ENCODE data around the gene USP7. TPM values are rescaled to one million over a fixed set of nuclear protein-coding genes. Genes with fewer than 3 reads are reported as not detected.

Gene USP7
- total RNA-seq, 1 donor from 2014 or later: 57.9 TPM

GRCh38 chr16:8946544-8946943 is 17.2 kb downstream of the USP7 start:
- Histone ChIP-seq H3K9me3 (ENCODE audit: control insufficient read depth in 3 of 3, low read length in 3 of 3) (no peaks in the 10 kb centered on the region), H3K4me3 (ENCODE audit: low read length in 3 of 3) (no peak overlapping the region), H3K9ac (ENCODE audit: low read depth in 1 of 3, low read length in 3 of 3) (no peak overlapping the region), H3K27me3 (ENCODE audit: control insufficient read depth in 3 of 3, insufficient read depth in 3 of 3, low read length in 3 of 3) (no peaks in the 10 kb centered on the region), H3K4me1 (ENCODE audit: control insufficient read depth in 3 of 3, insufficient read depth in 3 of 3, low read length in 3 of 3) (peaks cover 64 to 72% (median 71%) of the 10 kb centered on the region in 3 donors), H3K27ac (ENCODE audit: low read depth, low read length) (no peak overlapping the region), H3K36me3 (ENCODE audit: control insufficient read depth in 3 of 3, insufficient read depth in 3 of 3, low read length in 3 of 3) (no peaks in the 10 kb centered on the region)

GRCh38 chr16:8945626-8946296 is 17.9 kb downstream of the USP7 start:
- Histone ChIP-seq H3K36me3 (ENCODE audit: control insufficient read depth in 3 of 3, insufficient read depth in 3 of 3, low read length in 3 of 3) (no peaks in the 10 kb centered on the region), H3K4me3 (ENCODE audit: low read length in 3 of 3) (no peak overlapping the region), H3K27ac (ENCODE audit: low read depth, low read length) (no peak overlapping the region), H3K9me3 (ENCODE audit: control insufficient read depth in 3 of 3, low read length in 3 of 3) (no peaks in the 10 kb centered on the region), H3K4me1 (ENCODE audit: control insufficient read depth in 3 of 3, insufficient read depth in 3 of 3, low read length in 3 of 3) (peaks cover 58 to 70% (median 68%) of the 10 kb centered on the region in 3 donors), H3K27me3 (ENCODE audit: control insufficient read depth in 3 of 3, insufficient read depth in 3 of 3, low read length in 3 of 3) (no peaks in the 10 kb centered on the region), H3K9ac (ENCODE audit: low read depth in 1 of 3, low read length in 3 of 3) (no peak overlapping the region)

- Histone ChIP-seq H3K9ac (ENCODE audit: low read depth in 1 of 3, low read length in 3 of 3) (peak overlapping the region in 1 of 3 donors; percentile 20), H3K27me3 (ENCODE audit: control insufficient read depth in 3 of 3, insufficient read depth in 3 of 3, low read length in 3 of 3) (no peaks in the 10 kb centered on the region), H3K36me3 (ENCODE audit: control insufficient read depth in 3 of 3, insufficient read depth in 3 of 3, low read length in 3 of 3) (peaks cover 0 to 3% (median 0%) of the 10 kb centered on the region in 3 donors), H3K9me3 (ENCODE audit: control insufficient read depth in 3 of 3, low read length in 3 of 3) (no peaks in the 10 kb centered on the region), H3K4me3 (ENCODE audit: low read length in 3 of 3) (no peak overlapping the region), H3K4me1 (ENCODE audit: control insufficient read depth in 3 of 3, insufficient read depth in 3 of 3, low read length in 3 of 3) (peaks cover 59 to 70% (median 69%) of the 10 kb centered on the region in 3 donors), H3K27ac (ENCODE audit: low read depth, low read length) (no peak overlapping the region)
These were observed 19.5 kb downstream of the USP7 start for GRCh38 chr16:8943966-8944759.

- H3K9ac ChIP-seq (ENCODE audit: low read depth in 1 of 3, low read length in 3 of 3): no peak overlapping the region
- no peaks in the 10 kb centered on the region for H3K27me3 ChIP-seq (ENCODE audit: control insufficient read depth in 3 of 3, insufficient read depth in 3 of 3, low read length in 3 of 3)
- H3K9me3 ChIP-seq (ENCODE audit: control insufficient read depth in 3 of 3, low read length in 3 of 3): no peaks in the 10 kb centered on the region
- H3K36me3 ChIP-seq (ENCODE audit: control insufficient read depth in 3 of 3, insufficient read depth in 3 of 3, low read length in 3 of 3): peaks cover 0 to 3% (median 0%) of the 10 kb centered on the region in 3 donors
- peaks cover 60 to 74% (median 69%) of the 10 kb centered on the region in 3 donors for H3K4me1 ChIP-seq (ENCODE audit: control insufficient read depth in 3 of 3, insufficient read depth in 3 of 3, low read length in 3 of 3)
- no peak overlapping the region for H3K27ac ChIP-seq (ENCODE audit: low read depth, low read length)
- H3K4me3 ChIP-seq (ENCODE audit: low read length in 3 of 3): no peak overlapping the region
These were observed 20.5 kb downstream of the USP7 start for GRCh38 chr16:8943001-8943763.

- Histone ChIP-seq H3K4me1 (ENCODE audit: control insufficient read depth in 3 of 3, insufficient read depth in 3 of 3, low read length in 3 of 3) (peaks cover 51 to 70% (median 69%) of the 10 kb centered on the region in 3 donors), H3K9ac (ENCODE audit: low read depth in 1 of 3, low read length in 3 of 3) (peak overlapping the region in 2 of 3 donors; percentile 8 to 36), H3K4me3 (ENCODE audit: low read length in 3 of 3) (peak overlapping the region in 1 of 3 donors; percentile 18), H3K9me3 (ENCODE audit: control insufficient read depth in 3 of 3, low read length in 3 of 3) (no peaks in the 10 kb centered on the region), H3K36me3 (ENCODE audit: control insufficient read depth in 3 of 3, insufficient read depth in 3 of 3, low read length in 3 of 3) (peaks cover 0 to 3% (median 0%) of the 10 kb centered on the region in 3 donors), H3K27me3 (ENCODE audit: control insufficient read depth in 3 of 3, insufficient read depth in 3 of 3, low read length in 3 of 3) (no peaks in the 10 kb centered on the region), H3K27ac (ENCODE audit: low read depth, low read length) (no peak overlapping the region)
These were observed 21.9 kb downstream of the USP7 start for GRCh38 chr16:8941718-8942344.

- Histone ChIP-seq H3K4me1 (ENCODE audit: control insufficient read depth in 3 of 3, insufficient read depth in 3 of 3, low read length in 3 of 3) (peaks cover 41 to 56% (median 48%) of the 10 kb centered on the region in 3 donors), H3K27me3 (ENCODE audit: control insufficient read depth in 3 of 3, insufficient read depth in 3 of 3, low read length in 3 of 3) (no peaks in the 10 kb centered on the region), H3K9me3 (ENCODE audit: control insufficient read depth in 3 of 3, low read length in 3 of 3) (no peaks in the 10 kb centered on the region), H3K27ac (ENCODE audit: low read depth, low read length) (no peak overlapping the region), H3K4me3 (ENCODE audit: low read length in 3 of 3) (no peak overlapping the region), H3K9ac (ENCODE audit: low read depth in 1 of 3, low read length in 3 of 3) (no peak overlapping the region), H3K36me3 (ENCODE audit: control insufficient read depth in 3 of 3, insufficient read depth in 3 of 3, low read length in 3 of 3) (peaks cover 0 to 3% (median 0%) of the 10 kb centered on the region in 3 donors)
These were observed 25.9 kb downstream of the USP7 start for GRCh38 chr16:8937803-8938202.

- H3K4me1 ChIP-seq (ENCODE audit: control insufficient read depth in 3 of 3, insufficient read depth in 3 of 3, low read length in 3 of 3): peaks cover 29 to 42% (median 35%) of the 10 kb centered on the region in 3 donors
- peaks cover 0 to 3% (median 0%) of the 10 kb centered on the region in 3 donors for H3K36me3 ChIP-seq (ENCODE audit: control insufficient read depth in 3 of 3, insufficient read depth in 3 of 3, low read length in 3 of 3)
- H3K27ac ChIP-seq (ENCODE audit: low read depth, low read length): no peak overlapping the region
- no peak overlapping the region for H3K4me3 ChIP-seq (ENCODE audit: low read length in 3 of 3)
- H3K27me3 ChIP-seq (ENCODE audit: control insufficient read depth in 3 of 3, insufficient read depth in 3 of 3, low read length in 3 of 3): no peaks in the 10 kb centered on the region
- no peaks in the 10 kb centered on the region for H3K9me3 ChIP-seq (ENCODE audit: control insufficient read depth in 3 of 3, low read length in 3 of 3)
- H3K9ac ChIP-seq (ENCODE audit: low read depth in 1 of 3, low read length in 3 of 3): no peak overlapping the region
These were observed 27.3 kb downstream of the USP7 start for GRCh38 chr16:8936421-8936820.

- Histone ChIP-seq H3K9ac (ENCODE audit: low read depth in 1 of 3, low read length in 3 of 3) (no peak overlapping the region), H3K27me3 (ENCODE audit: control insufficient read depth in 3 of 3, insufficient read depth in 3 of 3, low read length in 3 of 3) (no peaks in the 10 kb centered on the region), H3K27ac (ENCODE audit: low read depth, low read length) (no peak overlapping the region), H3K36me3 (ENCODE audit: control insufficient read depth in 3 of 3, insufficient read depth in 3 of 3, low read length in 3 of 3) (peaks cover 0 to 3% (median 0%) of the 10 kb centered on the region in 3 donors), H3K9me3 (ENCODE audit: control insufficient read depth in 3 of 3, low read length in 3 of 3) (no peaks in the 10 kb centered on the region), H3K4me3 (ENCODE audit: low read length in 3 of 3) (no peak overlapping the region), H3K4me1 (ENCODE audit: control insufficient read depth in 3 of 3, insufficient read depth in 3 of 3, low read length in 3 of 3) (peaks cover 29 to 39% (median 31%) of the 10 kb centered on the region in 3 donors)
These were observed 27.7 kb downstream of the USP7 start for GRCh38 chr16:8935989-8936388.

GRCh38 chr16:8934601-8935000 is 29.1 kb downstream of the USP7 start:
- Histone ChIP-seq H3K9me3 (ENCODE audit: control insufficient read depth in 3 of 3, low read length in 3 of 3) (no peaks in the 10 kb centered on the region), H3K4me3 (ENCODE audit: low read length in 3 of 3) (no peak overlapping the region), H3K9ac (ENCODE audit: low read depth in 1 of 3, low read length in 3 of 3) (no peak overlapping the region), H3K36me3 (ENCODE audit: control insufficient read depth in 3 of 3, insufficient read depth in 3 of 3, low read length in 3 of 3) (peaks cover 0 to 5% (median 5%) of the 10 kb centered on the region in 3 donors), H3K27me3 (ENCODE audit: control insufficient read depth in 3 of 3, insufficient read depth in 3 of 3, low read length in 3 of 3) (no peaks in the 10 kb centered on the region), H3K4me1 (ENCODE audit: control insufficient read depth in 3 of 3, insufficient read depth in 3 of 3, low read length in 3 of 3) (peaks cover 19 to 35% (median 21%) of the 10 kb centered on the region in 3 donors), H3K27ac (ENCODE audit: low read depth, low read length) (no peak overlapping the region)

All from skeletal muscle tissue (tissue), 4 donors.